A549 (cell line): Measurements from ENCODE around the gene FBRSL1. TPM values are rescaled to one million over a fixed set of nuclear protein-coding genes. Genes with fewer than 3 reads are reported as not detected.

ENCODE experiments used
- ATAC-seq, 2 experiments: fragments of 200-7000 bp in 1 of 2; fragments of >200 bp in 1 of 2; cut with Nextera tagmentation in 1 of 2; cut with Tn5 transposase in 1 of 2; 3 replicates each; pipeline versions ENCODE4 v1.8.0 to v1.9.1; 2018 to 2020; ENCODE audit warnings: mild to moderate bottlenecking in 1 of 2, moderate library complexity in 1 of 2
- CTCF ChIA-PET: fragments of 300-600 bp; sonication (Branson Sonifier 250); formaldehyde crosslinking; extraction: SDS; loops from one replicate; lab custom pipeline; 2021; ENCODE audit warnings: antibody characterized with exemption, inconsistent platforms; lab: Yijun Ruan, JAX
- POLR2A ChIA-PET: fragments of 350-600 bp; formaldehyde crosslinking; extraction: SDS; loops from one replicate; lab custom pipeline; 2021; ENCODE audit warnings: antibody characterized with exemption, inconsistent platforms; lab: Yijun Ruan, JAX
- DNase-seq, 2 experiments: peaks; one replicate each; pipeline versions ENCODE4 v3.0.0 to v3.0.0-alpha.2; 2011 to 2016; ENCODE audit warnings: low read depth in 1 of 2, low spot score in 1 of 2
- FAIRE-seq: peaks from 2 replicates; lab custom pipeline; 2011; peaks lifted over from hg19 to GRCh38; lab: Jason Lieb, UNC
- H3K27ac ChIP-seq, 2 experiments: fragments of >200 bp; sonication (Bioruptor Twin); formaldehyde crosslinking; 3 replicates each; pipeline ENCODE4 v1.5.1; 2016 to 2017
- H3K4me1 ChIP-seq: fragments of >200 bp; sonication (Bioruptor Twin); formaldehyde crosslinking; 3 replicates; pipeline ENCODE4 v1.6.1; 2016
- H3K4me2 ChIP-seq: fragments of >200 bp; sonication (Bioruptor Twin); formaldehyde crosslinking; 3 replicates; pipeline ENCODE4 v1.6.1; 2016
- H3K4me3 ChIP-seq: fragments of >200 bp; sonication (Bioruptor Twin); formaldehyde crosslinking; 3 replicates; pipeline ENCODE4 v1.5.1; 2016
- H3K9me3 ChIP-seq: fragments of >200 bp; sonication (Bioruptor Twin); formaldehyde crosslinking; 3 replicates; pipeline ENCODE4 v1.6.1; 2016
- BHLHE40 ChIP-seq: IDR thresholded peaks from 2 replicates; pipeline ENCODE4 v1.6.1; 2012; ENCODE audit warnings: low read depth, low read length, inconsistent platforms
- CBX2 ChIP-seq: fragments of 200-600 bp; sonication (generic); IDR thresholded peaks from 2 replicates; pipeline ENCODE4 v1.6.1; 2016; ENCODE audit warnings: low read depth, mild to moderate bottlenecking, borderline replicate concordance
- ESRRA ChIP-seq: fragments of 150-350 bp; IDR thresholded peaks from 2 replicates; pipeline ENCODE4 v1.6.1; 2014; ENCODE audit warnings: mild to moderate bottlenecking, low read length, borderline replicate concordance
- HES2 ChIP-seq: fragments of >200 bp; sonication (Bioruptor Twin); formaldehyde crosslinking; IDR thresholded peaks from 2 replicates; pipeline ENCODE4 v1.6.1; 2016
- JUN ChIP-seq, 2 experiments: fragments of >200 bp; sonication (Bioruptor Twin); formaldehyde crosslinking; IDR thresholded peaks; 2 replicates in 1 of 2; 3 replicates in 1 of 2; pipeline ENCODE4 v1.6.1; 2016 to 2017
- KDM5A ChIP-seq: fragments of 200-600 bp; sonication (generic); IDR thresholded peaks from 2 replicates; pipeline ENCODE4 v1.6.1; 2016; ENCODE audit warnings: antibody characterized with exemption, mild to moderate bottlenecking
- MAX ChIP-seq: IDR thresholded peaks from 2 replicates; pipeline ENCODE4 v1.6.1; 2012
- NFE2L2 ChIP-seq: fragments of 150-350 bp; conservative IDR thresholded peaks from 2 replicates; pipeline ENCODE4 v1.6.1; 2014; ENCODE audit warnings: low read length
- POLR2AphosphoS2 ChIP-seq: conservative IDR thresholded peaks from 2 replicates; pipeline ENCODE4 v1.6.1; 2012; ENCODE audit warnings: low read length, improper control_type of control experiment, inconsistent platforms
- RAD21 ChIP-seq, 2 experiments: fragments of >200 bp in 1 of 2; sonication (Bioruptor Twin) in 1 of 2; formaldehyde crosslinking in 1 of 2; IDR thresholded peaks in 1 of 2; conservative IDR thresholded peaks in 1 of 2; 2 replicates in 1 of 2; 3 replicates in 1 of 2; pipeline ENCODE4 v1.6.1; 2012 to 2018; ENCODE audit warnings: inconsistent platforms in 1 of 2
- REST ChIP-seq: fragments of 200-600 bp; sonication (generic); IDR thresholded peaks from 2 replicates; pipeline ENCODE4 v1.6.1; 2016; ENCODE audit warnings: antibody characterized with exemption, mild to moderate bottlenecking, moderate library complexity
- RNF2 ChIP-seq: fragments of 200-600 bp; sonication (generic); IDR thresholded peaks from 2 replicates; pipeline ENCODE4 v1.6.1; 2016; ENCODE audit warnings: low read depth, mild to moderate bottlenecking, antibody characterized with exemption, moderate library complexity, borderline replicate concordance
- SMC3 ChIP-seq: fragments of >200 bp; sonication (Bioruptor Twin); formaldehyde crosslinking; IDR thresholded peaks from 3 replicates; pipeline ENCODE4 v1.6.1; 2018; ENCODE audit warnings: inconsistent platforms
- TFCP2L1 ChIP-seq: fragments of 250-450 bp; sonication (Bioruptor Pico); IDR thresholded peaks from 2 replicates; pipeline ENCODE4 v1.5.0; 2021; ENCODE audit warnings: mild to moderate bottlenecking
- TP53 ChIP-seq: fragments of 250-450 bp; sonication (Bioruptor Pico); IDR thresholded peaks from 2 replicates; pipeline ENCODE4 v1.5.0; 2021; ENCODE audit warnings: mild to moderate bottlenecking, moderate library complexity
- ZC3H11A ChIP-seq: fragments of 450-650 bp; IDR thresholded peaks from 2 replicates; pipeline ENCODE4 v1.6.1; 2014; ENCODE audit warnings: antibody characterized with exemption, mild to moderate bottlenecking
- WGBS: methylation state at CpG from one replicate; pipeline ENCODE4 v1.1.6; 2017; ENCODE audit errors: missing lambda C conversion rate; 5-methylcytosine and 5-hydroxymethylcytosine counted together
- polyA plus RNA-seq, 4 experiments: library from polyadenylated mRNA; depleted of rRNA in 3 of 4; stranded (reverse); fragments of >200 nt; fragmentation: RNase III in 1 of 4; extraction: RNeasy Plus Mini Kit Qiagen cat#74134 plus additional on column Dnase treatment in 1 of 4; gene quantifications; 2 replicates in 3 of 4; 3 replicates in 1 of 4; pipeline ENCODE4 v1.2.3, GENCODE V29; 2011 to 2017

The FBRSL1 gene
- polyA plus RNA-seq, 2 of the 4 experiments (the other 2 are of a cell fraction), result 3.0 to 32.8 TPM

- TF ChIP-seq ESRRA (no peak), ZC3H11A (no peak), TFCP2L1 (CRISPR knock-in tag) (no peak), RAD21 (conservative IDR thresholded peaks at IDR 0.05 in 1 of 2, IDR thresholded peaks at IDR 0.05 in 1 of 2) (no peak), SMC3 (no peak), MAX (no peak), NFE2L2 (no peak), KDM5A (no peak)
Observed at GRCh38 chr12:132467511-132467910, 22.4 kb upstream of the FBRSL1 start (continued).

GRCh38 chr12:132469423-132469822 is 20.5 kb upstream of the FBRSL1 start:
- ChIA-PET CTCF (no interaction called here), POLR2A (no interaction called here)
- Histone ChIP-seq H3K4me1 (peaks cover 5% of the 10 kb centered on the region; the same call in 1 of the 3 replicates), H3K4me3 (no peak overlapping the region), H3K9me3 (no peaks in the 10 kb centered on the region), H3K4me2 (no peak overlapping the region), H3K27ac (no peak overlapping the region)
- no peak for FAIRE-seq
- TF ChIP-seq TP53, result no peak
- no peak for TF ChIP-seq HES2
- no peak for TF ChIP-seq RNF2
- TF ChIP-seq CBX2, result no peak
- no peak for TF ChIP-seq ZC3H11A
- WGBS, result 66% methylated on average over 8 of the region's 9 CpGs
- ATAC-seq, result no peak
- DNase-seq, result no peak

- Histone ChIP-seq H3K27ac (no peak overlapping the region), H3K4me3 (no peak overlapping the region), H3K4me1 (peaks cover 6% of the 10 kb centered on the region; the same call in 1 of the 3 replicates), H3K9me3 (no peaks in the 10 kb centered on the region), H3K4me2 (no peak overlapping the region)
- 40% methylated on average over 1 of the region's 3 CpGs for WGBS
- TF ChIP-seq POLR2AphosphoS2 (no peak), REST (no peak), BHLHE40 (no peak), ZC3H11A (no peak), JUN (IDR thresholded peaks at IDR 0.05) (no peak), HES2 (no peak)
- ATAC-seq, result no peak
- FAIRE-seq, result no peak
- no peak for DNase-seq
- CTCF ChIA-PET, result no interaction called here
- POLR2A ChIA-PET, result no interaction called here
Observed at GRCh38 chr12:132470397-132470796, 19.6 kb upstream of the FBRSL1 start.
